Measurements from ENCODE around the gene RUNX3.

GRCh38 chr1:24902471-24902891, 27.6 kb downstream of the RUNX3 start:
- TF ChIP-seq EP300 (IDR thresholded peaks at IDR 0.05; ENCODE audit: borderline replicate concordance) (no peak), MAX (IDR thresholded peaks at IDR 0.05) (no peak), RAD21 (IDR thresholded peaks at IDR 0.05; ENCODE audit: low read depth) (no peak), YY1 (IDR thresholded peaks at IDR 0.05; ENCODE audit: low read depth) (no peak), TAF1 (IDR thresholded peaks at IDR 0.05; ENCODE audit: low read depth) (no peak), CREB1 (IDR thresholded peaks at IDR 0.05; ENCODE audit: low read depth) (no peak), ZBTB7A (IDR thresholded peaks at IDR 0.05; ENCODE audit: low read depth) (no peak), USF1 (IDR thresholded peaks at IDR 0.05) (no peak), CEBPB (IDR thresholded peaks at IDR 0.05) (no peak), NFIC (IDR thresholded peaks at IDR 0.05) (no peak), TCF12 (IDR thresholded peaks at IDR 0.05; ENCODE audit: low read depth) (no peak), TEAD4 (IDR thresholded peaks at IDR 0.05) (no peak)
